Aorta (tissue), 5 donors: ENCODE data around the gene LAMA3. TPM values are rescaled to one million over a fixed set of nuclear protein-coding genes. Genes with fewer than 3 reads are reported as not detected.

Experiments used
- ATAC-seq: fragments of 200-7000 bp; cut with Tn5 transposase; one replicate; pipeline ENCODE4 v1.9.1; 2022; ENCODE audit warnings: moderate library complexity; ENCODE audit not compliant: low FRiP score
- DNase-seq, 2 donors: peaks; one replicate each; pipeline ENCODE4 v3.0.0-alpha.2; 2020
- H3K27ac ChIP-seq, 2 donors: one replicate each; pipeline ENCODE4 v1.5.1; 2013; ENCODE audit warnings: low read length in 2 of 2, mild to moderate bottlenecking in 2 of 2, moderate library complexity in 2 of 2, control low read depth in 1 of 2, inconsistent platforms in 1 of 2, low read depth in 1 of 2
- H3K27me3 ChIP-seq, 2 donors: one replicate each; pipeline ENCODE4 v1.6.1; 2013; ENCODE audit warnings: control low read depth in 1 of 2, low read length in 1 of 2, mild to moderate bottlenecking in 1 of 2, moderate library complexity in 1 of 2; ENCODE audit not compliant: insufficient read depth in 2 of 2, control insufficient read depth in 1 of 2
- H3K36me3 ChIP-seq, 2 donors: one replicate each; pipeline ENCODE4 v1.6.1; 2013; ENCODE audit warnings: control low read depth in 1 of 2, low read length in 1 of 2, mild to moderate bottlenecking in 1 of 2; ENCODE audit not compliant: insufficient read depth in 2 of 2, control insufficient read depth in 1 of 2
- H3K4me1 ChIP-seq, 2 donors: one replicate each; pipeline ENCODE4 v1.6.1; 2013; ENCODE audit warnings: low read length in 2 of 2, control low read depth in 1 of 2, mild to moderate bottlenecking in 1 of 2, moderate library complexity in 1 of 2; ENCODE audit not compliant: insufficient read depth in 2 of 2, control insufficient read depth in 1 of 2
- H3K4me3 ChIP-seq, 2 donors: one replicate each; pipeline ENCODE4 v1.5.1; 2013; ENCODE audit warnings: low read length in 2 of 2, control low read depth in 1 of 2, mild to moderate bottlenecking in 1 of 2
- H3K9me3 ChIP-seq: one replicate; pipeline ENCODE4 v1.6.1; 2013; ENCODE audit warnings: mild to moderate bottlenecking, low read length; ENCODE audit not compliant: control insufficient read depth
- WGBS, 2 donors: extraction: QIAGEN DNeasy Blood & Tissue Kit; methylation state at CpG; one replicate each; pipeline ENCODE4 v1.1.7; 2013; 5-methylcytosine and 5-hydroxymethylcytosine counted together
- intact Hi-C, 2 donors: fragments of 100-400 bp; cut with DNase I; formaldehyde crosslinking; loops; one replicate each; pipeline versions ENCODE4 v1.14.2 to v1.15.0; 2022
- polyA plus RNA-seq, 2 donors: library from polyadenylated mRNA; stranded (reverse); fragments of 200-250 nt; gene quantifications; one replicate each; pipeline ENCODE4 v1.2.3, GENCODE V29; 2013
- total RNA-seq, 2 donors: library from RNA; stranded (reverse); fragmentation: NEBNext Ultra II Directional; extraction: Animal tissue kit (Norgen Biotek cat#: 25700); gene quantifications; one replicate each; pipeline ENCODE4 v1.2.1, GENCODE V29; 2021
- donor health status: healthy with polysubstance abuse.
- donor health status: Bipolar disorder and iron deficiency.
- donor health status: DM: no; HTN: no; CAD: no.
- donor health status: DM: no; HTN: no; CAD: no.
- donor health status: DM: yes; HTN: yes; CAD: no.

The LAMA3 gene
- total and polyA plus RNA-seq, 4 donors: 3.4 to 29.0 (median 17.6) TPM

GRCh38 chr18:23929362-23929930 lies 240.2 kb downstream of the LAMA3 start:
- Histone ChIP-seq H3K4me1 (no peaks in the 10 kb centered on the region), H3K9me3 (no peaks in the 10 kb centered on the region), H3K27ac (no peak overlapping the region), H3K36me3 (no peaks in the 10 kb centered on the region), H3K27me3 (no peaks in the 10 kb centered on the region), H3K4me3 (no peak overlapping the region)
- intact Hi-C loops: no loop called here
- ATAC-seq (no peak), DNase-seq (no peak)
- WGBS, 2 donors: 94 to 95% methylated on average over 5 of the region's 5 CpGs

- intact Hi-C loops: no loop called here
- DNase-seq: no peak
- Histone ChIP-seq H3K27ac (no peak overlapping the region), H3K9me3 (no peaks in the 10 kb centered on the region), H3K36me3 (no peaks in the 10 kb centered on the region), H3K4me3 (no peak overlapping the region), H3K27me3 (no peaks in the 10 kb centered on the region), H3K4me1 (no peaks in the 10 kb centered on the region)
- no peak for ATAC-seq
- WGBS, 2 donors: 98 to 99% methylated on average over 1 of the region's 1 CpG
Observed at GRCh38 chr18:23930002-23930401, 240.7 kb downstream of the LAMA3 start.

- intact Hi-C loops: no loop called here
- no peak for DNase-seq
- 86 to 91% methylated on average over 8 of the region's 8 CpGs for WGBS, 2 donors
Observed at GRCh38 chr18:23932385-23933067, 243.3 kb downstream of the LAMA3 start.

GRCh38 chr18:23933407-23933806 lies 244.2 kb downstream of the LAMA3 start:
- H3K36me3 ChIP-seq: no peaks in the 10 kb centered on the region
- intact Hi-C loops: no loop called here
- no peaks in the 10 kb centered on the region for H3K27me3 ChIP-seq
- no peak overlapping the region for H3K27ac ChIP-seq
- H3K4me3 ChIP-seq: no peak overlapping the region
- DNase-seq (no peak), ATAC-seq (no peak)
- H3K4me1 ChIP-seq: no peaks in the 10 kb centered on the region
- WGBS, 2 donors: 84 to 85% methylated on average over 1 of the region's 1 CpG
- H3K9me3 ChIP-seq: no peaks in the 10 kb centered on the region

More at GRCh38 chr18:23932385-23933067, 243.3 kb downstream of the LAMA3 start:
- no peaks in the 10 kb centered on the region for H3K4me1 ChIP-seq
- peak; percentile 79 for ATAC-seq
- no peak overlapping the region for H3K27ac ChIP-seq
- no peaks in the 10 kb centered on the region for H3K36me3 ChIP-seq
- H3K27me3 ChIP-seq: no peaks in the 10 kb centered on the region
- no peaks in the 10 kb centered on the region for H3K9me3 ChIP-seq
- H3K4me3 ChIP-seq: no peak overlapping the region

- intact Hi-C loops: no loop called here
- ATAC-seq (no peak), DNase-seq (no peak)
- H3K4me3 ChIP-seq: no peak overlapping the region
- 89 to 91% methylated on average over 3 of the region's 3 CpGs for WGBS, 2 donors
- H3K9me3 ChIP-seq: no peaks in the 10 kb centered on the region
- no peaks in the 10 kb centered on the region for H3K4me1 ChIP-seq
- H3K27me3 ChIP-seq: no peaks in the 10 kb centered on the region
- H3K36me3 ChIP-seq: no peaks in the 10 kb centered on the region
- no peak overlapping the region for H3K27ac ChIP-seq
Observed at GRCh38 chr18:23934252-23934651, 245.0 kb downstream of the LAMA3 start.

- DNase-seq (no peak), ATAC-seq (no peak)
- Histone ChIP-seq H3K9me3 (no peaks in the 10 kb centered on the region), H3K4me3 (no peak overlapping the region), H3K27ac (no peak overlapping the region), H3K36me3 (no peaks in the 10 kb centered on the region), H3K4me1 (no peaks in the 10 kb centered on the region), H3K27me3 (no peaks in the 10 kb centered on the region)
- intact Hi-C loops: no loop called here
Observed at GRCh38 chr18:23934863-23935262, 245.6 kb downstream of the LAMA3 start.

- Histone ChIP-seq H3K27me3 (no peaks in the 10 kb centered on the region), H3K4me1 (no peaks in the 10 kb centered on the region), H3K27ac (no peak overlapping the region), H3K9me3 (no peaks in the 10 kb centered on the region), H3K4me3 (no peak overlapping the region), H3K36me3 (no peaks in the 10 kb centered on the region)
- ATAC-seq: no peak
- WGBS, 2 donors: 69 to 82% methylated on average over 2 of the region's 2 CpGs
- intact Hi-C loops: no loop called here
- no peak for DNase-seq
Observed at GRCh38 chr18:23935804-23936203, 246.6 kb downstream of the LAMA3 start.

GRCh38 chr18:23936381-23936958 lies 247.2 kb downstream of the LAMA3 start:
- no peaks in the 10 kb centered on the region for H3K27me3 ChIP-seq
- WGBS, 2 donors: 76 to 80% methylated on average over 6 of the region's 6 CpGs
- ATAC-seq: no peak

More at GRCh38 chr18:23936381-23936958, 247.2 kb downstream of the LAMA3 start:
- H3K4me3 ChIP-seq: no peak overlapping the region
- H3K4me1 ChIP-seq: no peaks in the 10 kb centered on the region
- H3K9me3 ChIP-seq: no peaks in the 10 kb centered on the region
- no peak for DNase-seq
- H3K36me3 ChIP-seq: no peaks in the 10 kb centered on the region
- H3K27ac ChIP-seq: no peak overlapping the region
- intact Hi-C loops: no loop called here
